Smooth muscle cell (in vitro differentiated cells): ENCODE data around the gene MRPS11. TPM values are rescaled to one million over a fixed set of nuclear protein-coding genes. Genes with fewer than 3 reads are reported as not detected.
A peak's percentile ranks its signal among the peaks of the same experiment; 100 is the strongest.

Source experiments
- DNase-seq: peaks from one replicate; lab custom pipeline; 2025; ENCODE audit not compliant: unreplicated experiment; lab: John Stamatoyannopoulos, UW
- H2AFZ ChIP-seq: fragments of 200-600 bp; sonication (generic); 2 replicates; pipeline ENCODE4 v1.6.0; 2016; ENCODE audit warnings: antibody characterized with exemption, low read depth, mild to moderate bottlenecking
- H3F3A ChIP-seq: fragments of 200-600 bp; sonication (generic); 2 replicates; pipeline ENCODE4 v1.6.0; 2017; ENCODE audit warnings: antibody characterized with exemption, low read depth
- H3K27ac ChIP-seq: fragments of 200-600 bp; sonication (generic); 2 replicates; pipeline ENCODE4 v1.5.1; 2016; ENCODE audit warnings: low read depth, mild to moderate bottlenecking
- H3K27me3 ChIP-seq: fragments of 200-600 bp; sonication (generic); 2 replicates; pipeline ENCODE4 v1.6.1; 2016; ENCODE audit warnings: low read depth, mild to moderate bottlenecking
- H3K36me3 ChIP-seq: fragments of 200-600 bp; sonication (generic); 2 replicates; pipeline ENCODE4 v1.5.1; 2016; ENCODE audit warnings: low read depth
- H3K4me1 ChIP-seq: fragments of 200-600 bp; sonication (generic); 2 replicates; pipeline ENCODE4 v1.5.1; 2016; ENCODE audit warnings: low read depth
- H3K4me2 ChIP-seq: fragments of 200-600 bp; sonication (generic); 2 replicates; pipeline ENCODE4 v1.6.0; 2016; ENCODE audit warnings: mild to moderate bottlenecking
- H3K4me3 ChIP-seq: fragments of 200-600 bp; sonication (generic); 2 replicates; pipeline ENCODE4 v1.5.1; 2016; ENCODE audit warnings: mild to moderate bottlenecking
- H3K79me2 ChIP-seq: fragments of 200-600 bp; sonication (generic); 2 replicates; pipeline ENCODE4 v1.6.0; 2016; ENCODE audit warnings: low read depth, mild to moderate bottlenecking
- H3K9ac ChIP-seq: fragments of 200-600 bp; sonication (generic); 2 replicates; pipeline ENCODE4 v1.6.0; 2016; ENCODE audit warnings: low read depth
- H3K9me3 ChIP-seq: fragments of 200-600 bp; sonication (generic); replicated peaks from 2 replicates; pipeline ENCODE4 v1.5.1; 2016; ENCODE audit warnings: low read depth
- H4K20me1 ChIP-seq: fragments of 200-600 bp; sonication (generic); 2 replicates; pipeline ENCODE4 v1.6.0; 2016; ENCODE audit warnings: low read depth
- WGBS: methylation state at CpG from one replicate; pipeline ENCODE4 v1.1.7; 2016; ENCODE audit warnings: low lambda C conversion rate; 5-methylcytosine and 5-hydroxymethylcytosine counted together
- polyA plus RNA-seq: library from polyadenylated mRNA; unstranded; fragments of >200 nt; fragmentation: Nextera tagmentation; extraction: Ambion mirVana; gene quantifications from 2 replicates; pipeline ENCODE4 v1.2.1, GENCODE V29; 2016
- total RNA-seq: library from RNA; depleted of rRNA; stranded (reverse); fragments of >200 nt; gene quantifications from 2 replicates; pipeline ENCODE4 v1.2.3, GENCODE V29; 2014
- TF ChIP-seq, protein P1 (sequence below): fragments of 200-600 bp; sonication (generic); IDR thresholded peaks from 2 replicates; pipeline ENCODE4 v1.5.1; 2017; ENCODE audit warnings: borderline replicate concordance, mild to moderate bottlenecking, antibody characterized with exemption; ENCODE audit not compliant: insufficient read depth, poor library complexity, severe bottlenecking

MRPS11 gene
- total and polyA plus RNA-seq, 2 experiments from 2014 or later = 39.1 to 69.1 TPM

DNA sequence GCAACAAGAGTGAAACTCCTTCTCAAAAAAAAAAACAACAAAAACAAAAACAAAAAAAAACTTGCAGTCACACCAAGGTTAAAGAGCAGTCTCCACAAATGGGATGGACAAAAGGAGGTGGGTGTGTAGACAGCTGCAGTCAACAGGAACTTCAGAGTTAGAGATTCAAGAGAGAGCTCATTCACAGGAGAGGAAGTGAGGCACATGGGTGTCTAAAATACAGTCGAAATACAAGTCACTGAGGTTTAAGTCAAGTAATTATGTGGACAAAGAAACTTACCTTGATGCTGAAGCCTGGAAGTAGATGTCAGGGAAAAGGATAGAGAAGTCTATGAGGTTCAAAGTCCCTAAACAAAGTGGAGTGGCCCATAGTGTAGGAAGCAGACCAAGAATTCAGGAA is 14.8 kb downstream of the MRPS11 start:
- no peaks in the 10 kb centered on the region for H3F3A ChIP-seq
- DNase-seq = no peak
- H2AFZ ChIP-seq = no peak overlapping the region
- H3K27me3 ChIP-seq = no peaks in the 10 kb centered on the region
- H3K9ac ChIP-seq = no peak overlapping the region
- H3K9me3 ChIP-seq = no peaks in the 10 kb centered on the region
- H3K36me3 ChIP-seq = no peaks in the 10 kb centered on the region
- no peak overlapping the region for H3K4me2 ChIP-seq
- WGBS = 87% methylated on average over 1 of the region's 1 CpG
- H3K79me2 ChIP-seq = no peaks in the 10 kb centered on the region
- H4K20me1 ChIP-seq = no peaks in the 10 kb centered on the region
- peaks cover 18% of the 10 kb centered on the region for H3K4me1 ChIP-seq
- no peak overlapping the region for H3K27ac ChIP-seq
- TF ChIP-seq, protein P1, sequence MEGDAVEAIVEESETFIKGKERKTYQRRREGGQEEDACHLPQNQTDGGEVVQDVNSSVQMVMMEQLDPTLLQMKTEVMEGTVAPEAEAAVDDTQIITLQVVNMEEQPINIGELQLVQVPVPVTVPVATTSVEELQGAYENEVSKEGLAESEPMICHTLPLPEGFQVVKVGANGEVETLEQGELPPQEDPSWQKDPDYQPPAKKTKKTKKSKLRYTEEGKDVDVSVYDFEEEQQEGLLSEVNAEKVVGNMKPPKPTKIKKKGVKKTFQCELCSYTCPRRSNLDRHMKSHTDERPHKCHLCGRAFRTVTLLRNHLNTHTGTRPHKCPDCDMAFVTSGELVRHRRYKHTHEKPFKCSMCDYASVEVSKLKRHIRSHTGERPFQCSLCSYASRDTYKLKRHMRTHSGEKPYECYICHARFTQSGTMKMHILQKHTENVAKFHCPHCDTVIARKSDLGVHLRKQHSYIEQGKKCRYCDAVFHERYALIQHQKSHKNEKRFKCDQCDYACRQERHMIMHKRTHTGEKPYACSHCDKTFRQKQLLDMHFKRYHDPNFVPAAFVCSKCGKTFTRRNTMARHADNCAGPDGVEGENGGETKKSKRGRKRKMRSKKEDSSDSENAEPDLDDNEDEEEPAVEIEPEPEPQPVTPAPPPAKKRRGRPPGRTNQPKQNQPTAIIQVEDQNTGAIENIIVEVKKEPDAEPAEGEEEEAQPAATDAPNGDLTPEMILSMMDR = no peak
- no peak overlapping the region for H3K4me3 ChIP-seq

DNA sequence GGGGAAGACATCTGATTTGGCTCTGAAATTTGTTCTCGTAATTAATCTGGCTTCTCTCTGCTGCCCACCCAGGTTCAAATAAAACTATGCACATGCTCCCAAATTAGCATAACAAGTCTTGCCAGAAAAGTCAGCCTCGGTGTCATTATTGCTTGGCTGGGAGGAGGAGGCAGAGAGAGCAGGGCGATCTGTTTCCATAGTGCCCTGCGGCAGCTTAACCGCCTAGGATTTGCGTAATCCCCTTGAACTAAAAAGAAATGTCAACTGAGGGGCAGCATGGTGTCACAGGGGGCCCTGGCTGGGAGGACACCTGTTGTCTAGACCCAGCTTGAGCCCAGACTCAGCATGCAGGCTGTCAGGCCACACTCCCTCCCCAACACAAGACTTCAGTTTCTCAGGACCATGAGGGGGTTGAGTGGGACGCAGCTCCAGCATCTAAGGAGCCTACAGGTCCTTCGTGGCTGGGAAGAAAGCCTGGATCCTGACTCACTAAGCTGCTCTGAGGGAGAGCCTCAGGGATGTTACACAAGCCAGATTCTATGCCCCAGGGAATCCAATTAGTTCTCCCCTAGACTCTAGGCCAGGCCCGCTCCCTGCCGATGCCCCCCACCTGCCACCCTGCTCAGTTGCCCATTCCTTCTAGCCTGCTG is 17.3 kb downstream of the MRPS11 start:
- H3K9me3 ChIP-seq = no peaks in the 10 kb centered on the region
- 26% methylated on average over 10 of the region's 10 CpGs for WGBS
- H3K79me2 ChIP-seq = no peaks in the 10 kb centered on the region
- DNase-seq = no peak
- H3K9ac ChIP-seq = no peak overlapping the region
- no peaks in the 10 kb centered on the region for H3F3A ChIP-seq
- no peaks in the 10 kb centered on the region for H4K20me1 ChIP-seq
- TF ChIP-seq, protein P1 = no peak
- H3K27me3 ChIP-seq = no peaks in the 10 kb centered on the region
- peak overlapping the region; percentile 22 for H3K4me2 ChIP-seq
- no peaks in the 10 kb centered on the region for H3K36me3 ChIP-seq
- no peak overlapping the region for H2AFZ ChIP-seq
- no peak overlapping the region for H3K4me3 ChIP-seq
- peaks cover 21% of the 10 kb centered on the region for H3K4me1 ChIP-seq
- peak overlapping the region; percentile 21 for H3K27ac ChIP-seq

DNA sequence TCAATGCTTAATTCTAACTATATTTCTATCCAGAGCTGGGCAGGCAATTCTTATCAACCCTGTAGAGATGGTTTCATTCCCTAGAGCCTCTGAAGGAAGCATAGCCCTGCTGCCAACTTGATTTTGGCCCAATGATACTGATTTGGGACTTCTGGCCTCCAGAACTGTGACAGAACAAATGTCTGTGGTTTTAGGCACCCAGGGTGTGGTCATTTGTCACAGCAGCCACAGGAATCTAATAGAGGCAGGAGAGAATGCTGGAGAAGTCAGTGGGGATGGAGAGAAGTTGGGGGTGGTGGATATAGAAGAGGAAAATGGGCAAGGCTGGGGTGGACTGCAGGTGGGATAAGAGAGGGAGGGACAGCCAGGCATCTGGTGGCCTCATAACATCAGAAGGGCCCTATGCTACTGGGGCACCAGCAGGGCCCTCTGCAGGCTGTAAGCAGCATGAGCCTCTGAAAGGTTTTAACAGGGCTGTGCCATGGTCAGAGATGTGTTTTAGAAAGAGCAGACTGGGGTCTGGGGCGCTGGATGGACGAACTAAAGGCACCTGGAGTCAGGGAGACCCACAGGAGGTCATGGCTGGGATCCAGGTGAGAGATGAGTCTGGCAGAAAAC is 19.8 kb downstream of the MRPS11 start:
- H3K4me1 ChIP-seq = peaks cover 21% of the 10 kb centered on the region
- no peak overlapping the region for H3K9ac ChIP-seq
- TF ChIP-seq, protein P1 = no peak
- no peaks in the 10 kb centered on the region for H4K20me1 ChIP-seq
- no peak overlapping the region for H2AFZ ChIP-seq
- DNase-seq = no peak
- WGBS = 83% methylated on average over 2 of the region's 2 CpGs
- no peaks in the 10 kb centered on the region for H3K36me3 ChIP-seq
- no peak overlapping the region for H3K4me3 ChIP-seq
- H3K79me2 ChIP-seq = no peaks in the 10 kb centered on the region
- no peaks in the 10 kb centered on the region for H3F3A ChIP-seq
- no peaks in the 10 kb centered on the region for H3K9me3 ChIP-seq
- no peaks in the 10 kb centered on the region for H3K27me3 ChIP-seq
- no peak overlapping the region for H3K27ac ChIP-seq
- no peak overlapping the region for H3K4me2 ChIP-seq
